B cell (primary cell): Measurements from ENCODE around the gene TEKT5. TPM values are rescaled to one million over a fixed set of nuclear protein-coding genes. Genes with fewer than 3 reads are reported as not detected.
"Not testable (repeated sequence)": the region's sequence is repeated elsewhere in the genome, so short reads cannot be mapped to it uniquely, and the experiment has no call there.

Source experiments
- ATAC-seq: fragments of 200-7000 bp; cut with Tn5 transposase; one replicate; pipeline ENCODE4 v1.10.0; 2021; ENCODE audit warnings: low read depth, mild to moderate bottlenecking, moderate number of reproducible peaks, moderate library complexity
- CTCF ChIA-PET: fragments of 350-600 bp; sonication (Branson Sonifier 250); formaldehyde crosslinking; loops from one replicate; lab custom pipeline; 2021; ENCODE audit warnings: antibody characterized with exemption, inconsistent platforms; lab: Charles Lee
- POLR2A ChIA-PET: fragments of 350-600 bp; sonication (Branson Sonifier 250); formaldehyde crosslinking; loops from one replicate; lab custom pipeline; 2021; ENCODE audit warnings: antibody characterized with exemption; lab: Charles Lee
- DNase-seq: peaks from one replicate; pipeline ENCODE4 v3.0.0; 2013
- H2AFZ ChIP-seq: 2 replicates; pipeline ENCODE4 v1.6.1; 2012; ENCODE audit warnings: mild to moderate bottlenecking, low read depth, low read length; ENCODE audit not compliant: insufficient read depth, poor library complexity, severe bottlenecking
- H3K27ac ChIP-seq, 2 donors: 1 replicate in 1 of 2; 2 replicates in 1 of 2; pipeline ENCODE4 v1.5.1; 2012 to 2013; ENCODE audit warnings: low read length in 2 of 2, mild to moderate bottlenecking in 2 of 2, moderate library complexity in 1 of 2
- H3K27me3 ChIP-seq, 4 experiments: fragments of 200-600 bp in 1 of 4; sonication (generic) in 1 of 4; replicated peaks in 1 of 4; 1 replicate in 2 of 4; 2 replicates in 2 of 4; pipeline versions ENCODE4 v1.6.1 to v1.7.0; 2013 to 2016; ENCODE audit warnings: low read length in 3 of 4, mild to moderate bottlenecking in 2 of 4, mixed read lengths in 1 of 4, moderate library complexity in 1 of 4; ENCODE audit not compliant: insufficient read depth in 4 of 4, control insufficient read depth in 3 of 4; ENCODE audit errors: control extremely low read depth in 1 of 4
- H3K36me3 ChIP-seq, 2 experiments: replicated peaks in 1 of 2; 1 replicate in 1 of 2; 2 replicates in 1 of 2; pipeline versions ENCODE4 v1.6.1 to v1.7.1; 2013; ENCODE audit warnings: low read length in 1 of 2; ENCODE audit not compliant: insufficient read depth in 2 of 2, control insufficient read depth in 1 of 2; ENCODE audit errors: control extremely low read depth in 1 of 2, extremely low read depth in 1 of 2
- H3K4me1 ChIP-seq, 2 donors: fragments of 200-600 bp in 1 of 2; sonication (generic) in 1 of 2; 1 replicate in 1 of 2; 2 replicates in 1 of 2; pipeline versions ENCODE4 v1.5.1 to v1.6.1; 2013 to 2017; ENCODE audit warnings: low read length in 2 of 2; ENCODE audit not compliant: control insufficient read depth in 2 of 2, insufficient read depth in 2 of 2
- H3K4me2 ChIP-seq: replicated peaks from 2 replicates; pipeline ENCODE3; 2012; ENCODE audit warnings: mild to moderate bottlenecking, low read depth, low read length; ENCODE audit not compliant: poor library complexity, severe bottlenecking
- H3K4me3 ChIP-seq, 5 experiments: fragments of 200-600 bp in 1 of 5; sonication (generic) in 1 of 5; 1 replicate in 3 of 5; 2 replicates in 2 of 5; pipeline versions ENCODE4 v1.5.1 to v1.7.0; 2011 to 2016; ENCODE audit warnings: low read length in 4 of 5, mild to moderate bottlenecking in 4 of 5, low read depth in 2 of 5, control low read depth in 1 of 5, moderate library complexity in 1 of 5; ENCODE audit not compliant: insufficient read depth in 1 of 5; ENCODE audit errors: control extremely low read depth in 1 of 5, extremely low read depth in 1 of 5
- H3K79me2 ChIP-seq: fragments of 200-600 bp; sonication (generic); one replicate; pipeline ENCODE4 v1.6.0; 2016; ENCODE audit warnings: low read length; ENCODE audit not compliant: control insufficient read depth, insufficient read depth
- H3K9ac ChIP-seq: fragments of 200-600 bp; sonication (generic); 2 replicates; pipeline ENCODE4 v1.6.1; 2017; ENCODE audit warnings: mild to moderate bottlenecking, low read length, moderate library complexity
- H3K9me3 ChIP-seq, 3 donors: one replicate each; pipeline versions ENCODE4 v1.6.1 to v1.7.1; 2013; ENCODE audit warnings: low read length in 2 of 3; ENCODE audit not compliant: control insufficient read depth in 2 of 3, insufficient read depth in 1 of 3; ENCODE audit errors: control extremely low read depth in 1 of 3
- H4K20me1 ChIP-seq: 2 replicates; pipeline ENCODE4 v1.6.0; 2012; ENCODE audit warnings: mild to moderate bottlenecking, low read length; ENCODE audit not compliant: insufficient read depth, control insufficient read depth, poor library complexity, severe bottlenecking
- H3K27ac Mint-ChIP-seq: one replicate; pipeline ENCODE4 v1.8.0; 2021; ENCODE audit warnings: mixed read lengths
- H3K27me3 Mint-ChIP-seq: one replicate; pipeline ENCODE4 v1.8.0; 2021; ENCODE audit warnings: mixed read lengths
- H3K4me1 Mint-ChIP-seq: one replicate; pipeline ENCODE4 v1.8.0; 2021; ENCODE audit warnings: mixed read lengths
- H3K4me3 Mint-ChIP-seq: one replicate; pipeline ENCODE4 v1.8.0; 2021; ENCODE audit warnings: mixed read lengths
- H3K9me3 Mint-ChIP-seq: one replicate; pipeline ENCODE4 v1.8.0; 2022; ENCODE audit warnings: mixed read lengths; ENCODE audit not compliant: insufficient read depth
- CTCF ChIP-seq: fragments of 200-600 bp; IDR thresholded peaks from one replicate; pipeline ENCODE4 v1.8.0; 2022; ENCODE audit warnings: antibody characterized with exemption, mild to moderate bottlenecking
- EZH2 ChIP-seq: IDR thresholded peaks from 2 replicates; pipeline ENCODE4 v1.6.1; 2012; ENCODE audit warnings: borderline replicate concordance, low read depth, mild to moderate bottlenecking, moderate library complexity, low read length; ENCODE audit not compliant: insufficient read depth, poor library complexity, severe bottlenecking
- WGBS: methylation state at CpG from one replicate; pipeline ENCODE4 v1.1.5; 2013; ENCODE audit warnings: missing lambda C conversion rate; ENCODE audit not compliant: insufficient coverage; 5-methylcytosine and 5-hydroxymethylcytosine counted together
- intact Hi-C: fragments of 100-400 bp; cut with micrococcal nuclease; formaldehyde crosslinking; loops from one replicate; pipeline ENCODE4 v1.10.0; 2022
- polyA plus RNA-seq: library from polyadenylated mRNA; depleted of rRNA; stranded (reverse); fragments of >200 nt; gene quantifications from 2 replicates; pipeline ENCODE4 v1.2.3, GENCODE V29; 2012
- total RNA-seq, 2 donors: library from RNA; stranded (reverse); fragments of 120-200 nt in 1 of 2; gene quantifications; 1 replicate in 1 of 2; 2 replicates in 1 of 2; pipeline versions ENCODE4 v1.2.3 to v1.2.4, GENCODE V29; 2013 to 2022

TEKT5 gene
- total and polyA plus RNA-seq, 2 donors (not counting 1 experiment from before 2014, with no cell fraction given): 0.42 to 0.57 TPM

- ChIA-PET CTCF (interaction anchor here (0.6 to 5.9 kb wide), 6 partner anchors 56 to 229 kb away, joined by 3 to 33 read pairs (median 12); partner anchors contain the start of gene CIITA), POLR2A (interaction anchor here (0.7 to 1.9 kb wide), 11 partner anchors 23 to 516 kb away, joined by 3 to 38 read pairs (median 5); partner anchors contain the start of gene CIITA)
- H3K4me1 ChIP-seq: peaks cover 36 to 43% of the 10 kb centered on the region in 2 donors
- DNase-seq: no peak
- no peaks in the 10 kb centered on the region for H3K27me3 ChIP-seq
- Mint-ChIP-seq H3K27me3 (no peaks in the 10 kb centered on the region), H3K4me3 (peak overlapping the region; percentile 93), H3K9me3 (no peaks in the 10 kb centered on the region), H3K4me1 (peaks cover 61% of the 10 kb centered on the region), H3K27ac (peak overlapping the region; percentile 97)
- H3K4me3 ChIP-seq: peak overlapping the region in 4 of 5 experiments; percentile 61 to 85 (median 76)
- H3K9ac ChIP-seq: peak overlapping the region; percentile 86
- peak overlapping the region; percentile 93 to 97 for H3K27ac ChIP-seq
- peaks cover 0 to 32% of the 10 kb centered on the region in 2 experiments for H3K36me3 ChIP-seq
- peak overlapping the region; percentile 85 for H3K4me2 ChIP-seq
- H3K79me2 ChIP-seq: peaks cover 61% of the 10 kb centered on the region
- intact Hi-C loops: loop anchor here (1.0 to 5.0 kb wide), 7 partner anchors 125 to 1876 kb away; partner anchors contain the start of genes CARHSP1, RSL1D1 and SOCS1
- 0% methylated on average over 1 of the region's 5 CpGs for WGBS
- H2AFZ ChIP-seq: peak overlapping the region; percentile 86
- TF ChIP-seq EZH2: no peak
- TF ChIP-seq CTCF: no peak
- H4K20me1 ChIP-seq: peaks cover 4% of the 10 kb centered on the region
- H3K9me3 ChIP-seq: no peaks in the 10 kb centered on the region
- no peak for ATAC-seq
These were observed 48.5 kb upstream of the TEKT5 start for GRCh38 chr16:10743227-10743609.

- H3K4me2 ChIP-seq: no peak overlapping the region
- WGBS: 91% methylated on average over 2 of the region's 4 CpGs
- ATAC-seq (no peak), DNase-seq (peak; percentile 12)
- peaks cover 4% of the 10 kb centered on the region for H4K20me1 ChIP-seq
- H3K9ac ChIP-seq: no peak overlapping the region
- Mint-ChIP-seq H3K9me3 (no peaks in the 10 kb centered on the region), H3K27me3 (no peaks in the 10 kb centered on the region), H3K4me1 (peaks cover 72% of the 10 kb centered on the region), H3K4me3 (peak overlapping the region; percentile 34), H3K27ac (peak overlapping the region; percentile 73)
- H3K27me3 ChIP-seq: no peaks in the 10 kb centered on the region
- no peak overlapping the region for H2AFZ ChIP-seq
- peaks cover 45 to 53% of the 10 kb centered on the region in 2 donors for H3K4me1 ChIP-seq
- no peak overlapping the region for H3K27ac ChIP-seq
- peaks cover 0 to 18% of the 10 kb centered on the region in 2 experiments for H3K36me3 ChIP-seq
- intact Hi-C loops: loop anchor here (2.0 to 5.0 kb wide), 6 partner anchors 171 to 1875 kb away; partner anchors contain the start of genes CARHSP1, RSL1D1 and SOCS1
- ChIA-PET POLR2A (no interaction called here), CTCF (interaction anchor here (3.7 to 5.9 kb wide), 2 partner anchors 177 to 227 kb away, joined by 19 to 33 read pairs; no protein-coding TSS in a partner anchor)
- no peaks in the 10 kb centered on the region for H3K9me3 ChIP-seq
- H3K79me2 ChIP-seq: peaks cover 52% of the 10 kb centered on the region
- no peak overlapping the region for H3K4me3 ChIP-seq
- TF ChIP-seq CTCF (no peak), EZH2 (no peak)
These were observed 47.1 kb upstream of the TEKT5 start for GRCh38 chr16:10741844-10742243.

GRCh38 chr16:10741249-10741648 lies 46.5 kb upstream of the TEKT5 start:
- intact Hi-C loops: loop anchor here (5.0 kb wide), 5 partner anchors 444 to 1874 kb away; partner anchors contain the start of genes CARHSP1, RSL1D1 and SOCS1
- POLR2A ChIA-PET: interaction anchor here (2.1 kb wide), 1 partner anchor 137 kb away, joined by 12 read pairs; the partner anchor contains the start of gene CIITA
- Histone ChIP-seq H3K36me3 (peaks cover 0 to 13% of the 10 kb centered on the region in 2 experiments), H3K4me1 (peaks cover 45 to 53% of the 10 kb centered on the region in 2 donors), H3K79me2 (peaks cover 46% of the 10 kb centered on the region)
- not testable (repeated sequence) for H3K27me3 ChIP-seq, H3K4me2 ChIP-seq, H3K27ac ChIP-seq, H2AFZ ChIP-seq, H3K27me3 Mint-ChIP-seq, H3K4me3 ChIP-seq, H3K9me3 Mint-ChIP-seq, H3K4me3 Mint-ChIP-seq, H3K9ac ChIP-seq, ATAC-seq, DNase-seq, H4K20me1 ChIP-seq, H3K9me3 ChIP-seq
- H3K27ac Mint-ChIP-seq: peak overlapping the region; percentile 73
- CTCF ChIA-PET: interaction anchor here (0.7 to 7.2 kb wide), 6 partner anchors 47 to 232 kb away, joined by 3 to 203 read pairs (median 12); no protein-coding TSS in a partner anchor
- peaks cover 71% of the 10 kb centered on the region for H3K4me1 Mint-ChIP-seq
- WGBS: 93% methylated on average over 6 of the region's 10 CpGs
